GM18498 (cell line): Measurements from ENCODE around the gene EIF4G3.
"Not testable (repeated sequence)": the region's sequence is repeated elsewhere in the genome, so short reads cannot be mapped to it uniquely, and the experiment has no call there.

Experiments
- ATAC-seq: cut with Tn5 transposase; IDR thresholded peaks from one replicate; pipeline ENCODE4 v1.9.1; 2021; ENCODE audit warnings: mild to moderate bottlenecking, moderate library complexity; ENCODE audit not compliant: unreplicated experiment

The EIF4G3 gene

DNA sequence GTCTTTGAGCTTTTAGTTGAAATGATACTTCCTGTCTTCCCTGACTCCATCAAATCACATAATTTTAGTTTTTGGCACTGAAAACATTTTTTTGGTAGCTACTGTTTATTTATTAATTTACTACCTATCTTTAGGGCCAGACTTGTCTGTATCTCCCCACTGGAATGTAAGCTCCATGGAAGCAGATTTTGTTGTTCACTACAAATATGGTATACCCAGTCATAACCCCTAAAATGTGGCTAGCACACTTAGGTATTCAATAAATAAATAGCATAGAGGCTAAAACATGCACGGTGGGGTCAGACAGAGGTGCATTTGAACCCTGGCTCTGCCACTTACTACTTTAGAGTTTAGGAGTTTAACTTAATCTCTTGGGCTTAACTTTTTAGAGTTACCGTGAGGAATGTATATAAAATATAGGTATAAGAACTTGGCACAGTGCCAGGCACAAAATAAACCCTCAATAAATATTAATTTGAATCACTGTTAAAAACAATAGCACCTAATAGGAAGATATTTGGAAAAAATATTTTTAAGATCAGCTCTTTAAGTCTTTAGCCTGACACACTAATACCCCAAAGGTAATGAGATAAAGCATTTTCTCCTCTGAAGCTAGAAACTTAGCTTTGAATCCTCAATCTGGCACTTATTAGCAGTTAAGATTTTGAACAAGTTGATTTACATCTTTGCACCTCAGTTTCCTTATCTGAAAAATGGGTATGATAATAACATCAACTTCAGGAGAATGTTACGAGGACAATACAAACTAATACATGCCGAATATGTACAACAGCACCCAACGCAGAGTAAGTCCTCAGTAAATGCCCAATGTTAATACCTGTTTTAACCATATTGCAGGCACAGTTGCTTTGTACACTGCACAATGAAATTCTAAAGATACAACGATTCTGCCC lies 330.0 kb downstream of the EIF4G3 start:
- ATAC-seq, result no peak

DNA sequence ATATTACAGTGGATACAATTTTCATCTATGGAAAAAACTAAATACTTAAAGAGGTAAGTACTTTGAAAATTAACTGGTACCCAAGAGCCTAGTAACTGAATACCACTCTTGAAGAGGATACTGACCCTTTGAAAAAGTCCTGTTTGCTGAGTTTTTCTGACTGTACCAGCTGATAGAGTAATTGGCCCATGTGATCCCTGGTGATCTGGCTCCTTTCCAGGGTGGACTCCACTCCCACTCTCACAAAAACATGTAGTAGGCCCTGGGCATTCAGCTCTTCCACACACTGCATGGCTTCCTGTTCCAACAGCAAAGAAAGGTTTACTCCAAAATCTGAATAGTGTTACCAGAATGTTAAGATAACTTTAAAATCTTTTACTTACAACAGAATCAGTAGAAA lies 336.0 kb downstream of the EIF4G3 start:
- no peak for ATAC-seq

DNA sequence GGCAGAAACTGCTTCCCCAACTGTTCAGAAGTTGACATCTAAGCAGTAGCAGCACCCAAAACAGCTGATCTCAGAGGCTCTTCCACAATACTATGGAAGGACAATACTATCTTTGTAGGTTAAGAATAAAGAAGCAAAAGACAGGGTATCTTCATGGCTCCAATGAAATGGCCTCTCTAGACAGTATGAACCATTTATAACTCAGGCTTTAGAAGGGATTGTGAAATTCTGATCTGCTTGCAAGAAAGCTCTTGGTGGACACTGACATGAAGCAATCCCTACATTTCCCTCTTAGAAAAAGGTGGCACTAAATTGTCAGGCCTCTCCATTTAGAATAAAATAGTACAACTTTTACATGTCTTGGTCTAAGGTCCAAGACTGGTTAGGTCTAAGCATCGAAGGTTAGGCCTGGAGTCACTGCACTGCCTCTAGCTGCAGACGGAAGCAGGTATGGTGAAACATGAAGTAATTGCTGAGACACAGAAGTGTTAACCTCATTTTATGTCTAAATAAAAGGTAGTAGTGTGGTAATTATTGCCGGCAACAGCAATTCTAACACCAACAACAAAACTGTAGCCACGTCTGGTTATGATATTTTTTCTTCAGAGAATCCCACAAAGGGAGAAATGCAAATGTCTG lies 339.0 kb downstream of the EIF4G3 start:
- no peak for ATAC-seq

DNA sequence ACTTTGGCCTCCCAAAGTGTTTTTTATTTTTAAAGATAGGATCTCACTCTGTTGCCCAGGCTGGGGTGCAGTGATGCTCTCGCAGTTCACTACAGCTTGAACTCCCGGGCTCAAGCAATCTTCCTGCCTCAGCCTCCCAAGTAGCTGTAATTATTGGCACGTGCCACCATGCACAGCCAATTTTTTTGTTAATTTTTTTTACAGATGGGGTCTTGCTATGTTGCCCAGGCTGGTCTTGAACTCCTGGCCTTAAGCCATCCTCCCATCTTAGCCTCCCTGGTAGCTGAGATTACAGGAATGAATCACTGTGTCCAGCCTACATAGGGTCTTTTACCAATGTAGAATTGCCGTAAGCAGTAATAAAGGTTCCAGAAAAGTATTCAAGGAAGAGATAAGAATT lies 340.5 kb downstream of the EIF4G3 start:
- no peak for ATAC-seq

DNA sequence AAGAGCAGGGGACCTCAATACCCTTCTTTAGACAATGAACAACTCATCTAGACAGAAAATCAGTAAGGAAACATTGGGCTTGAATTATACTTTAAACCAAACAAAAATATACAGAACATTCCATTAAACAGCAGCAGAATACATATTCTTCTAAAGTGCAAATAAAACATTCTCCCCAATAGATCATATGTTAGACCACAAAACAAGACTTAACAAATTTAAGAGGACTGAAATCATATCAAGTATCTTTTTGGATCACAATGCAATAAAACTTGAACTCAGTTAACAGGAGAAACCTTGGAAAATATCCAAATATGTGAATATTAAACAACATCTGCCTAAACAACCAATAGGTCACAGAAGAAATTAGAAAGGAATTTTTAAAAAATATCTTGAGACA lies 341.9 kb downstream of the EIF4G3 start:
- ATAC-seq, result no peak

DNA sequence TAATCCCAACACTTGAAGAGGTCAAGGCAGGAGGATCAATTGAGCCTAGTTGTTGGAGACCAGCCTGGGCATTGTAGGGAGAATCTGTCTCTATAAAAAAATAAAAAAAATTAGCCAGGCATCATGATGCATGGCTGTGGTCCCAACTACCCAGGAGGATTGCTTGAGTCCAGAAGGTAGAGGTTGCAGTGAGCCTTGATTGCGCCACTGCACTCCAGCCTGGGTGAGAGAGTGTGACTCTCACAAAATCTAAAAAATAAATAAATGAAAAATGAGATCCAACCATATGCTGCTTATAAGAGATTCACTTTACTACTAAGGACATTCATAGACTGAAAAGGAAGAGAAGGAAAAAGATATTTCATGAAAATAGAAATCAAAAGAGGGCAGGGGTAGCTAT lies 342.5 kb downstream of the EIF4G3 start:
- ATAC-seq, result no peak

DNA sequence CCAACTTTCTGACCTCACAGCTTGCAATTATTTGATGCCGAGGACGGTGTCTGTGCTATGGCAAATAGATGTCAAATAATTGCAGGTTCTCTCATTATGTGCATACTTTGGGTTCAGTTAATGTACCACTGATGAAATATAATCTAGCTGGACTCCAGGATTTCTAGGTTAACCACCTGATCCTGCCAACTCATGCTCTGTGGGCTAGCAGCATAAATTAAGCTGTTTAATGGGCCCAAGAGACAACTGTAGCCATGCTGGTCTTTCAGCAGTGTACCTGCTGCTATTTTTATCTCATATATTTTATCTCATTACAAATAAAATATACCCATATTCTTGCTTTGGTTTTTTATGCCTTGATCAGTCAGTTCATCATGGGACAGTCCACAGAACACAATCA lies 346.3 kb downstream of the EIF4G3 start:
- no peak for ATAC-seq

DNA sequence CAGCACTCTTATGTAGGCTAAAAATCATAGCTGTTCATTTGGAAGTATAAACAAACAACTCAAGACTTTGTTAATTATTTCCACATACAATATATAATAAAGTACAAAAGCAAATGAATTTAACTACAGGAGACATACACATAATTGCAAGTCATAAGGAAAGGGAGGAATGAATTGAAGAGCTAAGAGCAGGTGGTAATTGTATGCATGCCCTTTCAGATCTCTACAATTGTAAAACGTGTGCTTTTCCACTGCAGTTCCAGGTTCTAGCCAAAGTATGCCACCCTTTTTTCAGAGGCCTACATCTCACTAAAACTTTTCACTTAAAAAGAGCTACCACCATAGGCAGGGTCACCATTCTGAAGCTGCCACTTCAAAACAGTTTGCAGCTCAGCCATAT lies 346.8 kb downstream of the EIF4G3 start:
- ATAC-seq, result no peak

DNA sequence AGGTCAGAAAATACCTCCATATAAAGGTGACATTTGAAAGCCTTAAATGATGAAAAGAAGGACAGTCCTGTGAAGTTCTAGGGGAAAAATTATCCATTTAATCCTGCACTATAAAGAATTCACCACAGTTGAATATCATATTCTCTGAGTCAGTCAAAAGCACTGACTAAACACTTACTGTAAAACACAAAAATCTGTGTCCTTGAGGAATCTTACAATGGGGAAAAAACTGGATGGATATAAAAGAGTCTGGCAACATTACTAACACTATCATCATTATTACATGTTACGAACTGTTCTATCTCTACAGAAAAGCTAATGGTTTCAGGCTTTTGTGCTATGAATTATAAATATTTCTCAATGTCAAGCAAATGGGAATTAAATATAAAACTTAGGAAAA lies 347.2 kb downstream of the EIF4G3 start:
- no peak for ATAC-seq

DNA sequence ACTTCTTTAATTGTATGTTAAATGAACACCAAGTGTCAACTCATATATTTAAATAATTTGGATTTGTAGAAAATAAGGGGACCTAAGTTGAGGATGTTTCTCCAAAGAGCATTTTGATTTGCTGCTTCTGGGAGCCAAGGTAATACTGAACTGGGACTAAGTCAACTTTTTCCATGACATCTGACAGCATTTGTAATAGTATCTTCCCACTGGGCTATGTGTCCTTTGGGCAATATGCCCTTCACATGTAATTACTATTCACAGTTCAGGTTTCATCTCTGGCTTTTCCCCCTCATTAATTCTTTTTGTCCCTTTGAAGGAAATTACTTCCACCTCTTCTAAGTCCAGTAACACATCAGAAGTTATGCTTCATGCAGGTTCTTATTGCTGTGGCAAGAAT lies 352.9 kb downstream of the EIF4G3 start:
- ATAC-seq, result no peak

DNA sequence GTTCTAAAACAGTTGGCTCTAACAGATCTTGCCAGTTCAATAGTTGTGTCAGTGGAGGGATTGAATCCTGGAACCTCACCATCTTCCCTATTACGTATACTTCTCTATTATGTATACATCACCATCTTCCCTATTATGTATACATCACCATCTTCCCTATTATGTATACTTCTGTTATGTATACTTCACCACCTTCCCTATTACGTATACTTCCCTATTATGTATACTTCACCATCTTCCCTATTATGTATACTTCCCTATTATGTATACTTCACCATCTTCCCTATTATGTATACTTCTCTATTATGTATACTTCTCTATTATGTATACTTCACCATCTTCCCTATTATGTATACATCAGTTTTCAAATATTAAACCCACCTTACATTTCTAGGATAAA lies 355.2 kb downstream of the EIF4G3 start:
- no peak for ATAC-seq

DNA sequence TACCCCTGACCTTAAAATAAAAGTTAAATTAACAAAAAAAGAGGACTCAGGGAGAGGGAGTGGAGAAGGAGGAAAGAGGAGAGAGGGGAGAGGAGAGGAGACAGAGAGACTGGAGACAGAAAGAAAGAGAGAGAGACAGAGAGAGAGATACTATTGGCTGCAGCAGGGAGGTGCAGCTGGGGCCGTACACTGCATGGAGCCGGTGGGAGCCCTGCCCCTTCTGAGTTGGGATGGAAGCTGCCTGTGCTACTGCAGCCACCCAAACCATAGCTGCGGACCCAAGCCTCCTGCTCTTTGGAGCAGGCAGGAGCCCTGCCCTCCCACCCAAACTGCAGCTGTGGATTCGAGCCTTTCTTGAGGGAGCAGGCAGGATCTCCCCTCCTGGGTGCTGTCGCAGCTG lies 356.9 kb downstream of the EIF4G3 start:
- ATAC-seq, result no peak

DNA sequence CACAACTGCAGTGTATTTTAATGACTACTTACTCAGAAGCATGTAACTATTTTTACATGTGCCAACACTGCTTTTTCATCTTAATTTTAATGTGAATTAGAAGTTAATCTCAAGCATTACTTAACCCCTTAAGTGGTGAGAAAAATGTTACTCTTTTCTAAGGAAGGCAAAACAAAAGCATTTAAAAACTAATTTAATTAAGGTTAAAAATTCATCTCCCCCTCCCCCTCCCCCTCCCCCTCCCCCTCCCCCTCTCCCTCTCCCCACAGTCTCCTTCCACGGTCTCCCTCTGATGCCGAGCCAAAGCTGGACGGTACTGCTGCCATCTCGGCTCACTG lies 362.2 kb downstream of the EIF4G3 start:
- ATAC-seq, result no peak

DNA sequence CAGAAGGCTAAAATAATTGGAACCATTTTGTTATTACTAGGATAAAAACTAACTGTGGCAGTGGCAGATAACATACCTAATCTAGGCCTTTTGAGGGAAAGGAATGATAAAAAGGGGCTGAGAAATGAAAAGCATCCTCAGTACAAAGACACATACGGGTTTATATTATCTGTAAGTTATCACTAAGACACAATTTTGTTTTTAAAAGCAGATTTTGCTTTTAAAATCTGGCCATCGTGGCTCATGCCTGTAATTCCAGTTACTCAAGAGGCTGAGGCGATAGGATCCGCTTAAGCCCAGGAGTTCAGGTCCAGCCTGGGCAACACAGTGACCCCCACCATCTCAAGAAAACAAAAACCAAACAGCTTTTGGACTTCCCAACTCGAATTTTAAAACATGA lies 364.8 kb downstream of the EIF4G3 start:
- ATAC-seq, result no peak

DNA sequence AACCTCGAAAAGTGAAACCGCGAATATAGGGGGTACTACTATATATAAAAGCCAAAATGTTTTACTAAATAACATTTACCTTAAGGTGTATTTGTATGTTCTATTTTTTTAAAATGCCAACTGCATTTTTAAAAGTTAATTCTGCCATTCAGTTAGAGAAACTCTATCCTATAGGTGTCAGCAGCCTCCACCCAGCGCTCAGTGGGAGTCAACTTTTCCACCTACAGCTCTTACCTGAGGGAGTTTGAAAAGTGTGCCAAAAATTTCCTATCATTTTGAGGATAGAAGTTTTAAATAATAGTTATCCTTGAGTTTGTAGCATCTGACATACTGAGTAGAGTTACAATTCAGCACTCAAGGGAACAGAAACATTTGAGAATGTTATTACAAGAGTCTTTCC lies 383.5 kb downstream of the EIF4G3 start:
- ATAC-seq, result no peak

DNA sequence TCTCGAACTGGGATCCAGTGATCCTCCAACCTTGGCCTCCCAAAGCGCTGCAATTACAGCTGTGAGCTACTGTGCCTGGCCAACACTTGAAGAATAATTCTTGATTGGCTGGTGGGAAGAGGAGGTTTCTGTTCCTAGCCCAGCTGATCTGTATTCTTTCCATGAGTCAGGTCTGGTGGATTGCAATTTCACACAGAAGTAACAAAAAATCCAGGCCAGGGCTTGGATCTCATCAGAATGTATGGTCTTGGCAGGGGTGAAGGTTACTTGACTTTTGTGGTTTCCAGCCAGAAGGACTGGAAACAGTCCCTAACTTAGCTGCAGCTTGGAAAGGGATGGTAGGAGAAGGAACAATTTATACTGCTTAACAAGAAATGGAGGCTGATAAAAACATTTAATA lies 384.5 kb downstream of the EIF4G3 start:
- ATAC-seq, result no peak

DNA sequence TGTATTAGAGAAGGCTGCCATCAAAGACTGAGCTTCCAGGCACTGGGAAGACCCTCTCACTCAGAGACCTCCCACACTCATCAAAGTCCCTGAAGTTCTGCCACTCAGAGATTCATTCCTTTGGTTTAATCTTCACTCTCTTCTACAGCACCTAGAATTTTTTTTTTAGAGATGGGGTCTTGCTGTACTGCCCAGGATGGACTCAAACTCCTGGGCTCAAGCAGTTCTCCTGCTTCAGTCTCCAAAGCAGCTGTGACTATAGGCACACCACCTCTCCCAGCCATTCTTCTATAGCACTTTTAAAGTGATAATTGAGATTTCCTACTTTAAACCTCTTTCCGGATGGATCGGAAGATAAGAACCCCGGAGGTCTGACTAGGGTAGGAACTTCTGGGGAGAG lies 385.9 kb downstream of the EIF4G3 start:
- no peak for ATAC-seq

DNA sequence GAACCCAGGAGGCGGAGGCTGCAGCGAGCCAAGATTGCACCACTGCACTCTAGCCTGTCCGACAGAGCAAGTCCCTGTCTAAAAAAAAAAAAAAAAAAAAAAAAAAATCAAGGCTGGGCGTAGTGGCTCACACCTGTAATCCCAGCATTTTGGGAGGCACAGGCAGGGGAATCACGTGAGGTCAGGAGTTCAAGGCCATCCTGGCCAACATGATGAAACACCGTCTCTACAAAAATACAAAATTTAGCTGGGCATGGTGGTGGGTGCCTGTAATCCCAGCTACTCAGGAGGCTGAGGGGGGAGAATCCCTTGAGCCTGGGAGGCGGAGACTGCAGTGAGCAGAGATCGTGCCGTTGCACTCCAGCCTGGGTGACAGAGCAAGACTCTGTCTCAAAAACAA lies 387.1 kb downstream of the EIF4G3 start:
- ATAC-seq, result not testable (repeated sequence)

DNA sequence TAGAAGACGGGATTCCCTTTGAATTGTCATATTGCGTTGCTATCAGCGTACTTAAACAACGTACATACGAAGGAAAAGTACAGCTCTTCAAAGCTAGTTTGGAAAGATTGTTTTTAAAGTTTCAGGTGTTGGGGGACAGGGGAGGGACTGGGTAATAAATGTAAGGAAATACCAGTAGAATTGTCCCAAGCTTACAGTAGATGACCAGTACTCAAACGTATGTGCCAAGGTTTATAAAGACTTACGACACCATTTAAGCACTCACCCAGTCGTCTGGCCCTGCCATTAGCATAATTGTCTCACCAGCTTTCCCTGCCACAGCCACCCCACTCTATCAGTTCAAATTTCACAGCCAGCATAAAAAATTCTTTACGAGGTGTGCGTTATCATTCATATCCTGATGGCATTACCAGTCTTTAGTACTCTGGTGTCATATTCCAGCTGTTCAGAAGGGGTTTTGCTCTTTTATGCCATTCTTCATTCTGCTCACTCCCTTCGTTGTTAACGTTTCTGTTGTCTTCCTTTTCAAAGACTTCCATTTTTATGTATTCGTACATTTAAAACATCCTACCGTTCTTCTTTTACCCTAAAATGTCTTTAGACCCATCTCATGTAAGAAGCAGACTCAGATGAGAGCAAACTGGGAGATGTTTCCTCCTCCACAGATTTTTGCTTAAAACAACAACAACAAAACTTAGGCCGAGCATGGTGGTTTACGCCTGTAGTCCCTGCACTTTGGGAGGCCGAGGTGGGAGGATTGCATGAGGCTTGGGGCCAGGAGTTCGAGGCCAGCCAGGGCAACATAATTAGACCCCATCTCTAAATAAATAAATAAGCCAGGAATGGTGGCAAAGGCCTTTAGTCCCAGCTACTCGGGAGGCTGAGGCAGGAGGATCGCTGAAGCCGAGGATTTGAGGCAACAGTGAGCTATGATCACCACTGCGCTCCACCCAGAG lies 388.6 kb downstream of the EIF4G3 start:
- ATAC-seq, result no peak

DNA sequence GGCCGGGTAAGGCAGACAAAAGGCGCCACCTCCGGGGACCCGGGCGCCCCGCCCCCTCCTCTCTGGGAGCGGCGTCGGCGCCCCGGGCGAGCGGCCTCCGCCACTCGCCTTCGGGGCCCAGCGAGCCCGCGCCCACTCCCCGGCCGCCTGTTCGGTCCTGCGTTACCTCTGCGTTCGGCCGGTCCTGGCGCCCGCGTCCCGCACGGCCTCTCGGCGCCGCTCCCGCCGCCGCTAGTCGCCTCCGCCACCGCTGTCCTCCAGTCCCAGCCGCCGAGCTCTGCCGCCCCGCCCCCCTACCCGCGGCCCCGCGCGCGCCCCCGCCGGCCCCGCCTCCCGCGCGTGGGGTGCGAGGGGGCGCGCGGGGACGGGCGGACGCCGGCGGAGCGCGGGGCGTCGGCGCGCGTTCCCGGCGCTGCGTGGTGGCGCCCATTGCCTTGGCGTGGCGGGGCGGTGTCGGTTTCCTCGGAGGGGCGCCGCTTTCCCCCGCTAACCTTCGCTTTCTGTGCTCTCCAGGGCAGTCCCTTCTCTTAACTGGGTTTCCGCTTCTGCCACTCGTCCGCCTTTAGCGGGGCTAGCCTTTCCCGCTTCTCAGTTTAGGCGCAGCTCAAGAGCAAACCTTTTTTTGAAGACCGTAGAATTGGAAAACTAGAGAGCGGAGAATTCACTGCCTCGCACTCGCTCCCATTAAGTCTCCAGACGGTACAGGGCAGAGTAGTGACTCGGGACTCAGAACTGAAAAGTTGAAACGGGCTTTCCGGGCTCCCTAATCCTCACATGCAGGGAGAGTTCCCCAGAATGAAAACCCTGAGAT lies 389.5 kb downstream of the EIF4G3 start, which contains the start of gene HP1BP3:
Gene HP1BP3 (minus strand): TSS at position 279 of the 811 bp plus-strand sequence. CDS start 6,867 bp downstream, outside the sequence.
- ATAC-seq, result peak; percentile 60
